DLD1 (cell line): ENCODE measurements around the gene ASTN1.

Source experiments
- in situ Hi-C: cut with HindIII; loops from 2 replicates; pipeline ENCODE4 v1.10.0; 2017; ENCODE audit warnings: low sequenced_read_pairs

Gene ASTN1

DNA sequence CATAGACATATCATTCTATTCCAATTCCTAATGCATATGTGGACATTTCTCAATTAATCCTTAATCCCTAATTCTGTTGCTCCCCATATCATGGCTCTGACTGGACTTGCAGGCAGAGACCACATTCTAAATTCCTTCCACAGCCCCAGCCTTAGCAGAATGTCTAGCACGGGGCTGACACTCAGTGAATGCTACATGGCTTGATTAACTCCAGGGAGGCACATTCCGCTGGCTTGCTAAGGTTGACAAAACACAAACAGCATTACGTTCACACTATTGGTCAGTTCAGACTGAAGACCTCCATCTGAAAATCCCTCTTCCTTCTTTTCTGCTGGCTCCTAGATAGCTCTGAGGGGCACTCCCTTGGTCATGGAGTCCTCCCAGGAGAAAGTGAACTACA, 119.4 kb downstream of the ASTN1 start:
- in situ Hi-C loops = no loop called here

GRCh38 chr1:177044390-177044789, 120.1 kb downstream of the ASTN1 start:
- in situ Hi-C loops = no loop called here

DNA sequence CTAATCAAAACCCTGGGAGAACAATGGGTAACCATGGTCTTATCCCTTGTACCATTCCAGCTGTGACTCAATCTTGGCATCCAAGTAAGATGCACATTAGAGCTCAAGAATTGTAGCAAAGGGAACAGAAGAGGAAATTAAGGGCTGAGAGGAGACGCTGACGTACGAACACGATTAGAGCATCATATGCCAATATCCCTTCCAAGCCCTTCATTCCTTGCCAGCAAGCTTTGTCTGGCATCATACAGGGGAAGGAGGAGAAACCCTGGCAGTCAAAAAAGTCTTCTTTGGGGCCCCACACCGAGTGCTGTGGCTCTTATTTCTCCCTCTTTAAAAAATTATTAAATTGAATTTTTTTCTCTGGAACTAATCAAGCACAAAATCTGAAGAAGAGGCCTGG, 120.9 kb downstream of the ASTN1 start:
- in situ Hi-C loops = no loop called here

GRCh38 chr1:177035586-177035985, 128.9 kb downstream of the ASTN1 start:
- in situ Hi-C loops = no loop called here

GRCh38 chr1:177033628-177034027, 130.9 kb downstream of the ASTN1 start:
- in situ Hi-C loops = no loop called here

- in situ Hi-C loops = no loop called here
These were observed 132.1 kb downstream of the ASTN1 start for GRCh38 chr1:177032434-177032833.

DNA sequence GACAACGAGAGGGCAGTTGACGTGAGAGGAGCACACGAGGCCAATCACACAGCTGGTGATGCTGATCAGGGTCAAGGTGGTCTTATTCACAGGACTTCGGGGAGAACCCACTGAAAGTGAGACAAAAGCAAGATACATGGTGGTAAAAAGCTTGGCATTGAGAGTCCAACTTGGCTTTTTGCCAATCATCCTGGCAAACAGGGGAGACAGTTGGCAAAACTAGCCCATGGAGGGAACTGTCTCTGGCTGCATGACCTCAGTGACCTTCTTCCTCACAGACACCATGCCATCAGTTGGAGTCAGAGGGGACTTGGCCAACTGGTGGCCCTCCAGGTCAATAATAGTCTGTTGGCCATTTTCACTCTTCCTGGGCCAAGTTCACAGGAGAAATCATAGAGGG, 139.9 kb downstream of the ASTN1 start:
- in situ Hi-C loops = no loop called here

DNA sequence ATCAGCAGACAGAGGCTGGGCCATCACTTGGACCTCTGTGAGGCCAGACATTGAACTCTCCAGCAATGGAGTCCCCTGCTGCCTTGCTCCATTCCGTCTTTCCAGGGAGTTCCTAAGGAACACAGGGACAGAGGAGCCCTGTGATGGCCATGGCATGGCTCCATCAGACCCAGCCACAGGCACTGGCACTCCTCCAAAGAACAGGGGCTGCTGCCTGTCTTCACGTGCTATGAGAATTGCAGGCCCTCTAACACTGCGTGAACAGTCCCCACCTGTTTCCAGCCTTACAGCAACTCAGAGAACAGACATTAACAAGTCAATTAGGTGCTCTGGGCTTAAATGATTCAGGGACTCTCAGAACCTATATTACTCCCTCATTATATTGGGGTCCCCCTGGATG, 140.8 kb downstream of the ASTN1 start:
- in situ Hi-C loops = no loop called here

DNA sequence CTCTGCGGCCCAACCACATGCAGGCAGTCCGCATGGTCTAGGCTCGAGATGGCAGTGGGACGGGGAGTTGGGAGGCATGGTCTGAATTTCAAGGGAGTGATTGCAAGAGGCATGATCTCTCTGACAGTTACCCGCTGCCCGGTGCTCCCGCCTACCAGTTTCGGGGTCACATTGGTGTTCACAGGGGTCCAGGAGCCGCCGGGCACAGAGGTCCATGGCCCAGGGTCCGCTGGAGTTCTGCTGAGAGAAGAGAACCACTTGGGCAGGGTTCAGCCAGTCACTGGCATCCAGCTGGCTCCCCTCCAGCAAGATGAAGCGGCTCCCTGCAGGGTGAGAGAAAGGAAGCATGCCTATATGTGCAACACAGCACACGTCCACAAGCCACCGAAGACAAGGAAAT, 141.3 kb downstream of the ASTN1 start:
- in situ Hi-C loops = no loop called here

GRCh38 chr1:177021687-177022086, 142.8 kb downstream of the ASTN1 start:
- in situ Hi-C loops = no loop called here

DNA sequence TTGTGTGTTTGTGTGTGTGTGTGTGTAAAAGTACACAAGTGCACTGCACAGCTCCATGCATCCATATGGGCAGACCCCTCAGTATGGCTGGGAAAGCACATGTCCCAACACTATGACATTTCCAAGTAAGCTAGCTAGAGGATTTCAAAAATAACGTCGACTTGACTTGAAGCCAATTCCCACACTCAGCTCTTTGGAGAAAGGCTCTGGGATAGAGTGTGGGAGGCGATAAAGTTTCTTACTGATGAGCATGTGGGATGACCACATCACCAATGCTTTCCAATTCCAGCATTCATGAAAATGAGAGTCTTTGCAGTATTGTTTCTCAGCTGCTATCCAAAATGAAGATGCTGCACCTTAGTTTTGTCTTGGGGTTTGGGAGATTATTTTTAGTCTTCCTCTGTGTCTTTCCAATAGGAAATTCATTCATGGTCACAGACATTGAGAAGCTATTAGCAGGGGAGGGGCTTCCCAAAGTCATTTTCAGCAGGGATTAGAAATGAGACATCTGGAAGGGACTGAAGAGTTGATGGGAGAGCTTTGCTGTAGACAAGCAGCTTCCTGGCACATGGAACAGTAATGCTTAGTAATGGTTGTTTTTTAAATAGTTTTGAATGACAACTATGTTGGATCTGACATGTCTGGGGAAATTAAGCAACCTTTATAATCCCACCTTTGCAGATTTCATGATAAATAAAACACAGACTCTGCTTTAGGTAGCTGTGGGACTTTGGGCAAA, 143.5 kb downstream of the ASTN1 start:
- in situ Hi-C loops = no loop called here

- in situ Hi-C loops = no loop called here
These were observed 147.1 kb downstream of the ASTN1 start for GRCh38 chr1:177017287-177017852.

GRCh38 chr1:177014325-177014724, 150.2 kb downstream of the ASTN1 start:
- in situ Hi-C loops = no loop called here

- in situ Hi-C loops = no loop called here
These were observed 152.1 kb downstream of the ASTN1 start for GRCh38 chr1:177012342-177012925.

DNA sequence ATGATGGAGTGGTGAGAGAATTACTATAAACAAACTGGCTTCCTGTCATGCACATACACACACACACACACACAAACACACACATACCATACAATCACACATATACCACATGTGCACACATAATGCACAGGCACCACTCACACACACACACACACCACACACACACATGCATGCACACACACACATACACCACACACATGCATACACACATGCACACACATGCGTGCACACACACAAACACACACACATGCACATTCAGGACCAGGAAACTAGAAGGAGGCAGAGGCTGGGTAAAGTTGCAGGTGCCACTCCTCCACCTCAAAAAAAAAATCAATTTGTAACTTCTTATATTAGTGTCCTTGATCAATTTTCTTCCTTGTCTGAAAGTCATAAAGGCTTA, 153.0 kb downstream of the ASTN1 start:
- in situ Hi-C loops = no loop called here

- in situ Hi-C loops = no loop called here
These were observed 154.2 kb downstream of the ASTN1 start for GRCh38 chr1:177010211-177010825.

- in situ Hi-C loops = no loop called here
These were observed 155.9 kb downstream of the ASTN1 start for GRCh38 chr1:177008653-177009052.

GRCh38 chr1:177007437-177008161, 156.9 kb downstream of the ASTN1 start:
- in situ Hi-C loops = no loop called here

DNA sequence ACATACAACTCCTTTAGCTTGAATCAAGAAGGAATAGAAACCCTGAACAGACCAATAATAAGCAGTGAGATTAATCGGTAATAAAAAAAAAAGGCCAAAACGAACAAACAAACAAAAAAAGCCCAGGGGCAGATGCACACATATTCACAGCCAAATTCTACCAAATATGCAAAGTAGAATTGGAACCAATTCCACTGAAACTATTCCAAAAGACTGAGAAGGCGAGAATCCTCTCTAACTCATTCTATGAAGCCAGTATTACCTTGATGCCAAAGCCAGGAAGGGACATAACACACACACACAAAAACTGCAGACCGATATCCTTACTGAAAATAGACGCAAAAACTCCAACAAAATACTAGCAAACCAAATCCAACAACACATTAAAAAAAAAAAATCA, 161.6 kb downstream of the ASTN1 start:
- in situ Hi-C loops = no loop called here

DNA sequence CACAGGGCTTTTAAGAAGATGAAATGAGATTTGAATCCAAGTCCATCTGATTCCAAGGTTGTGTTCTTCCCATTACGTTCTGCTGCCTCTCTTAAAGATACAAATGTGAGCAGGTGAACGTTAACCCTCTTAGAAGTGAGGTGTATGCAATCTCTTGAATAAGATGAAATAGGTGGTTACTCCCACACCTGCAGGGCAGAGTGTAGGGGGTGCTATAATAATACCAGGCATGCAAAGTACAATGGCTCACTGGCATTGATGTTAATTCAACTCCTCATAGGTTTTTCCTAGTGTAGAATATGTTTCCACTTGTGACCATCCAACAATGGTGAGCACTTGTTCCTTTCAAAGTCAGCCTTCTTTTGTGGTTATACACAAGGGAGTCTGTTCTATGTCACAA, 163.0 kb downstream of the ASTN1 start:
- in situ Hi-C loops = no loop called here

DNA sequence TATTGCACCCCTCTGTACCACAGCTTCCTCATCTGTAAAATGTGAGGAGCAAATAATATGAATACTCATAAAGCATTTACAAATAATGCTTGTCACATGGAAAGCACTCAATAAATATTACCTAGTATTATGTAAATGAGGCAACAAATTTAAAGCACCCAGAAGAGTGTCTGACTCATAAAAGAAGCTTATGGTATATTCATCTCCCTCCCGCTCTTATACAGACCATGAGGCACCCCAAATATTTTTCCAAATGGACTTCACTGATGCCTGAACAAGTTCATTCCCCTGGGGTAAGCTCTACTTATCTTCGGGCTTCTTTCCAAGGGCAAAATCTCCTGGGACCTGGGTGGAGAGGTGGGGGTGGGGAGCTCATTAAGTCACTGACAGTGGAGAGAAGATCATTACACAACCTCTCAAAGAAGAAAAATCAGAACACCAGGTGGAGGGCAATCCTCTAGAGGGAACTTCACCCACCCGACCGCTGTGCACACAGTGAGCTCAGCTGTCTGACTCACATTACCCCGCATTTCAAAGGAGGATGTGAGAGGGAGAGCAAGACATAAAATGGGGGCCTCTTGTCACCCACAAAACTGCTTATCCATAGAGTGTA, 166.2 kb downstream of the ASTN1 start:
- in situ Hi-C loops = no loop called here
